Nephron (organoid): ENCODE measurements around the gene TAC1.
"Not testable (repeated sequence)": the region's sequence is repeated elsewhere in the genome, so short reads cannot be mapped to it uniquely, and the experiment has no call there.

Experiments
- H3K27ac Mint-ChIP-seq, 3 experiments: 2 replicates each; pipeline ENCODE4 v1.8.0; 2020; ENCODE audit warnings: mixed read lengths in 3 of 3, mild to moderate bottlenecking in 2 of 3, moderate library complexity in 1 of 3
- H3K27me3 Mint-ChIP-seq: 2 replicates; pipeline ENCODE4 v1.8.0; 2021; ENCODE audit warnings: low read depth, mild to moderate bottlenecking, moderate library complexity, mixed read lengths
- H3K36me3 Mint-ChIP-seq: 2 replicates; pipeline ENCODE4 v1.8.0; 2020; ENCODE audit warnings: low read depth, mixed read lengths
- H3K4me1 Mint-ChIP-seq: 2 replicates; pipeline ENCODE4 v1.8.0; 2020; ENCODE audit warnings: mixed read lengths
- H3K4me3 Mint-ChIP-seq, 3 experiments: 2 replicates each; pipeline ENCODE4 v1.8.0; 2020; ENCODE audit warnings: mild to moderate bottlenecking in 3 of 3, mixed read lengths in 3 of 3, moderate library complexity in 2 of 3
- H3K9me3 Mint-ChIP-seq: 2 replicates; pipeline ENCODE4 v1.8.0; 2020; ENCODE audit warnings: mixed read lengths
- CTCF ChIP-seq, 3 experiments: fragments of 200-600 bp; sonication (generic); IDR thresholded peaks; one replicate each; pipeline ENCODE4 v1.5.0; 2021; ENCODE audit warnings: antibody characterized with exemption in 3 of 3; ENCODE audit not compliant: unreplicated experiment in 3 of 3

Gene TAC1

GRCh38 chr7:97751566-97751965 lies 19.7 kb downstream of the TAC1 start:
- H3K27me3 Mint-ChIP-seq, result no peaks in the 10 kb centered on the region
- no peaks in the 10 kb centered on the region for H3K9me3 Mint-ChIP-seq
- no peaks in the 10 kb centered on the region for H3K4me1 Mint-ChIP-seq
- H3K4me3 Mint-ChIP-seq, result no peak overlapping the region
- H3K36me3 Mint-ChIP-seq, result no peaks in the 10 kb centered on the region
- H3K27ac Mint-ChIP-seq, result no peak overlapping the region
- TF ChIP-seq CTCF (IDR thresholded peaks at IDR 0.05; ENCODE audit: unreplicated experiment in 3 of 3), result no peak

GRCh38 chr7:97752215-97752614 lies 20.3 kb downstream of the TAC1 start:
- H3K27ac Mint-ChIP-seq, result no peak overlapping the region
- H3K36me3 Mint-ChIP-seq, result no peaks in the 10 kb centered on the region

GRCh38 chr7:97757824-97758223 lies 25.9 kb downstream of the TAC1 start:
- Mint-ChIP-seq H3K9me3 (peaks cover under 1% of the 10 kb centered on the region), H3K4me1 (no peaks in the 10 kb centered on the region), H3K4me3 (no peak overlapping the region), H3K36me3 (no peaks in the 10 kb centered on the region), H3K27me3 (no peaks in the 10 kb centered on the region), H3K27ac (no peak overlapping the region)
- no peak for TF ChIP-seq CTCF (IDR thresholded peaks at IDR 0.05; ENCODE audit: unreplicated experiment in 3 of 3)

More at GRCh38 chr7:97752215-97752614, 20.3 kb downstream of the TAC1 start:
- no peak for TF ChIP-seq CTCF (IDR thresholded peaks at IDR 0.05; ENCODE audit: unreplicated experiment in 3 of 3)
- Mint-ChIP-seq H3K4me3 (no peak overlapping the region), H3K4me1 (no peaks in the 10 kb centered on the region), H3K27me3 (no peaks in the 10 kb centered on the region), H3K9me3 (no peaks in the 10 kb centered on the region)

GRCh38 chr7:97770850-97771249 lies 39.0 kb downstream of the TAC1 start:
- no peak overlapping the region for H3K27ac Mint-ChIP-seq
- no peak for TF ChIP-seq CTCF (IDR thresholded peaks at IDR 0.05; ENCODE audit: unreplicated experiment in 3 of 3)
- no peaks in the 10 kb centered on the region for H3K4me1 Mint-ChIP-seq
- no peaks in the 10 kb centered on the region for H3K27me3 Mint-ChIP-seq
- H3K4me3 Mint-ChIP-seq, result no peak overlapping the region
- no peaks in the 10 kb centered on the region for H3K9me3 Mint-ChIP-seq
- no peaks in the 10 kb centered on the region for H3K36me3 Mint-ChIP-seq

GRCh38 chr7:97771576-97771975 lies 39.7 kb downstream of the TAC1 start:
- no peak overlapping the region for H3K4me3 Mint-ChIP-seq
- no peaks in the 10 kb centered on the region for H3K27me3 Mint-ChIP-seq
- H3K27ac Mint-ChIP-seq, result peak overlapping the region in 1 of 3 experiments; percentile 32
- H3K4me1 Mint-ChIP-seq, result no peaks in the 10 kb centered on the region
- no peaks in the 10 kb centered on the region for H3K36me3 Mint-ChIP-seq
- H3K9me3 Mint-ChIP-seq, result no peaks in the 10 kb centered on the region
- no peak for TF ChIP-seq CTCF (IDR thresholded peaks at IDR 0.05; ENCODE audit: unreplicated experiment in 3 of 3)

- Mint-ChIP-seq H3K27me3 (peaks cover 2% of the 10 kb centered on the region), H3K9me3 (no peaks in the 10 kb centered on the region), H3K36me3 (no peaks in the 10 kb centered on the region), H3K27ac (peak overlapping the region in 1 of 3 experiments; percentile 67), H3K4me3 (no peak overlapping the region), H3K4me1 (no peaks in the 10 kb centered on the region)
- TF ChIP-seq CTCF (IDR thresholded peaks at IDR 0.05; ENCODE audit: unreplicated experiment in 3 of 3), result no peak
These were observed 40.4 kb downstream of the TAC1 start for GRCh38 chr7:97772045-97772901.

GRCh38 chr7:97786398-97786797 lies 54.5 kb downstream of the TAC1 start:
- H3K27me3 Mint-ChIP-seq, H3K4me1 Mint-ChIP-seq, H3K27ac Mint-ChIP-seq, H3K4me3 Mint-ChIP-seq, H3K36me3 Mint-ChIP-seq: not testable (repeated sequence)
- H3K9me3 Mint-ChIP-seq, result peaks cover 20% of the 10 kb centered on the region
